HCEC 1CT (cell line): ENCODE results near the gene SDS.

Experiments used
- DNase-seq: peaks from one replicate; pipeline ENCODE4 v3.0.0-alpha.2; 2017

Gene SDS, protein sequence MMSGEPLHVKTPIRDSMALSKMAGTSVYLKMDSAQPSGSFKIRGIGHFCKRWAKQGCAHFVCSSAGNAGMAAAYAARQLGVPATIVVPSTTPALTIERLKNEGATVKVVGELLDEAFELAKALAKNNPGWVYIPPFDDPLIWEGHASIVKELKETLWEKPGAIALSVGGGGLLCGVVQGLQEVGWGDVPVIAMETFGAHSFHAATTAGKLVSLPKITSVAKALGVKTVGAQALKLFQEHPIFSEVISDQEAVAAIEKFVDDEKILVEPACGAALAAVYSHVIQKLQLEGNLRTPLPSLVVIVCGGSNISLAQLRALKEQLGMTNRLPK

DNA sequence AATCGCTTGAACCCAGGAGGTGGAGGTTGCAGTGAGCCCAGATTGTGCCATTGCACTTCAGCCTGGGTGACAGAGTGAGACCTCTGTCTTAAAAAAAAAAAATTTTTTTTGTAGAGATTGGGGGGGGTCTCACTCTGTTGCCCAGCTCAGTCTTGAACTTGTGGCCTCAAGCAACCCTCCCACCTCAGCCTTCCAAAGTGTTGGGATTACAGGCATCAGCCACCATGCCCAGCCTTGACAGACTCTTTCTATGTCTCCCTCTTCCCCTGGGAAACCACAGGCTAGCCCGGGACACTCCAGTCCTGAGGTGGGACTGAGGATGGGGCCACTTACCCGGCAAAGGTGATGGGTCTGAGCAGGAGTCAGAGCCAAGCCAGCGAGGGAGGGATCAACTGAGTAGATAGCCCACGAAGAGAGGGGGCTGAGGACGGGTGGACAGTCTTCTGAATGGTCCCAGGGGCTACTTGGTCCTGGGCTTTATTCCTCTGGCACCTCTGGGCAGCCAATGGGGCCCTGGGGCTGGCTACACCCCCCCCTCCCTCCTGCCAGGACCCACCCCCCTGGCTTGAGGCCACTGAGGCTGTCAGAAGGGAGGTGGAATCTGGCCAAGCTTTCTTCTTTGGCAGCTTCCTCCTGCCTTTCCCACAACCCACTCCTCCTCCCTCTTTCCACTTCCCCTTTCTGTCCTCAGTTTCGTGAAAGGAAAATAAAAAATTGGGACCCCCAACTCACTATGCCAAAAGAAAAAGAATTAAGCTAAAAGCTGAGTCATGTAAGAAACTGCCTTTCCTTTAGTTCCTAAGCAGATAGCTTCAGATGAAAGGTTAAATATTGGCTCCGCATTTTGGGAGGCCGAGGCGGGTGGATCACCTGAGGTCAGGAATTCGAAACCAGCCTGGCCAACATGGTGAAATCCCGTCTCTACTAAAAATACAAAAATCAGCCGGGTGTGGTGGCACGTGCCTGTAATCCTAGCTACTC is at the start of gene SDS:
TSS of gene SDS (minus strand) at position 453 of the 981 bp plus-strand sequence. CDS start 4,179 bp downstream, outside the sequence.
- DNase-seq = no peak

DNA sequence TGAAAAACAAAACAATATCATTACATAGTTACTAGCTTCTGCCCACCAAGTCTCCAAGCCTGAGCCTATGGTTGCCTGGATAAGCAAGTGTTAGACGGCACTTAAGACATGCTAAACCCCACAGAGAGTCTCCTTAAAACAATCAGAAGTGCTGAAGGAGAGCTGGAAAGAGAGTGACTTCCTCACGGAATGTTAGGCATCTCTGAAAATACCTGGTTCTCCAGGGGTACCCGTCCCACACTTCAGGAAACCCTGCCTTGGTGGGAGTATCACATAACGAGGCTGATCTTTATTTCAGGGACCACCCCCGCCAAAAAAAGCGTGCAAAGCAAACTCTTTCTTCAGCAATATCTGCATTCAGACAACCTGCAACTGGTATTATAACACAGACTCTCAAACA is 49.6 kb upstream of the SDS start:
- no peak for DNase-seq

DNA sequence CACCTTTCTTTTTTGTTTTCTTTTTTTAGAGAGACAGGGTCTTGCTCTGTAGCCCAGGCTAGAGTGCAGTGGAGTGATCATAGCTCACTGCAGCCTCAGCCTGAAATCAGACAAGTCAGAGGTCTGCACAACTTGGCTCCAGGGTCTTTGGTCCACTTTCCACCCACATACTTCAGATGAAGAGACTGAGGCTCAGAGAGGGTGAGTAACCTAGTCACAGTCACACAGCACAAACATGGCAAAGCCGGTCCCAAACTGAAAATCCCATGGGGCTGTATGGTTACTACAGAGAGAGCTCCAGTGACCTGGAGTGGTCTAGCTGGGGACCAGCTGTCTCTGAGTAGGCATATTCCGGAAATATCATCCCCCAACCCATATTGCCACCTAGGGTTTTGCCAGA is 48.8 kb upstream of the SDS start:
- DNase-seq = no peak

DNA sequence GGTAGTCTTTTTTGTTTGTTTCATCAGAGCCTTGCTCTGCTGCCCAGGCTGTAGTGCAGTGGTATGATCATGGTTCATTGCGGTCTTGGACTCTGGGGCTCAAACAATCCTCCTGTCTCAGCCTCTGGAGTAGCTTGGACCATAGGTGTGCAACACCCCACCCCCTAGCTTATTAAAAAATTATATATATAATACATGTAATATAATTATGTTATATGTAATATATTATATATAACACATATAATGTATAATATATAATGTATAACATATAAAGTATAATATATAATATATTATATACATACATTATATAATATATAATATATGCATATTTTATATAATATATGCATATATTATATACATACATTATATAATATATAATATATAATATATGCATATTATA is 46.2 kb upstream of the SDS start:
- no peak for DNase-seq

DNA sequence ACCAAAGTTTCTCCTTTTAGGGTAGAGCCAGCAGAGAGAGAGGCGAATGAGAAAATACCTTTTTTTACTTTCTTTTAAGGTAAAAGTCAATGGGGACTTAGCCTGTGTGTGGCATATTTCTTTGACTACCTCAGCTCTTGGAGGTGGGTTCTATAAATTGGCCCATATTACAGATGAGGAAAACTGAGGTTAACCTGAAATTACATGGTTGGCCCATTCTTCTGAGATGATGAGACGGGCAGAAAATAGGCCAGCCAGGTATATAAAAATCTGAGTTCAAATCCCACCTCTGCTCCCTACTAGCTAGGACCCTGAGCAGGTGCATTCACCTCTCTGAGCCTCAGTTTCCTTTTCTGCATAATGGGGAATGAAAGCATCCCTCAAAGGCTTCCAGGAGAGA is 45.6 kb upstream of the SDS start:
- no peak for DNase-seq

DNA sequence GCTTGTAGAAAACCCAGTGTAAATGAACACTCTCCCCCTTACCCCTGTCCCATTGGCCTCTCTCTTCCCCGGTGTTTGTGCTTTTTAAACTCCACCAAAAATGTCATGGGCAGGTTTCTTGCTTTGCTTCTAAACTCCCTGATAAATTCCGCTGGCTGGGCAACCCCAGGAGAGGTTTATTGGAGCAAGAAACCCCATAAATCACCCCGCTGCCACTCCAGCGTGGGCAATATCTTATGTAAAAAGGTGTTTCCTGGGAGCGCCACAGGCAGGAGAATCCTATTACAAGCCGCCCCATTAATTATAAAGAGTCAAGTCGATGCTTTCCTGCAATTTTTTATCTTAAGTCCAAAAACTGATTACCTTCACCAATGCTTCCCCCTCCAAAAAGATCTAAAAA is 45.2 kb upstream of the SDS start:
- no peak for DNase-seq

DNA sequence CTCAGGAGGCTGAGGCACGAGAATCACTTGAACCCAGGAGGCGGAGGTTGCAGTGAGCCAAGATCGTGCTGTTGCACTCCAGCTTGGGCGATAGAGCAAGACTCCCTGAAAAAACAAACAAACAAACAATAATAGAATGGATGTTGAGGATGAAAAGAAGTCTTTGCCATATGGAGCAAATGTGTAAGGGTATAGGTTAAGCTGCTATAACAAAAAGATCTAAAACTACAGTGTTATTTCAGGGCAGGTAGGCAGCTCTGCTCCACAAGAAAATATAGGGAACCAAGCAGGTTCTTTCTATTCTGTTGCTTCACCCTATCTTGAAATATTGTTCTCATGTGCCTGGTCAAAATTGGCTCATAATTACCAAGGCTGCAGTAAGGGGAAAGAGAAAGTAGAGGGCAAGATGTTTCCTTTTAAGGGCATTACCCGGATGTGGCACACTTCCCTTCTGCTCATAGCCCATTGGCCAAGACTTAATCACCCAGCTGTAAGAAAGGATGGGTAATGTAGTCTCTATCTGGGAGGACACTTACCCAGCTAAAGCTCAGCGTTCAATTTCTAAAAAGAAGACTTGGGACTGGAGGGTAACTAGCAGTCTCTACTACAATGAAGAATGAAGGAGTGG is 42.0 kb upstream of the SDS start:
- no peak for DNase-seq

DNA sequence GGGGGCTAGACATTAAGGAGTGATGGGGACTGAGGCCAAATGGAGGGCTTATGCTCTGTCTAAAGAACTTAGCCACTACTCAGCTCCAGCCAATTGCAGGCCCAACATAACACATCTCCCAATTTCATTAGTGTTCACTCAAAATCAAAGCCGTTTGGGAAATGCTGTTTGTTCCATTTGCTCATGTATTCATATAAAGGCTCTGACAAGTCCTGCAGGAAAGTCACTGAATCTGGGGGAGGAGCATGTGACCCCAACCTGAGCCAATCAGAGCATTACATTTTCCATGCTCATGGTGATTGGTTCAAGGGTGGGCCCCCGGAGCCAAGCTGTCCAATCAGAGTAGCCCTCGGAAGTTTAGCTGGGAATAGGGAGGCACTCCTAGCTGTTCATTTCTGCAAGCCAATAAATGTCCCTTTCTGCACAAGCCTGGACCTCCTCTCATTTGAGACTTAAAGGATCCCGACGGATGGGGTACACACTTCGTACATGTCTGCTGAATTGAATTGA is 39.4 kb upstream of the SDS start:
- DNase-seq = no peak

DNA sequence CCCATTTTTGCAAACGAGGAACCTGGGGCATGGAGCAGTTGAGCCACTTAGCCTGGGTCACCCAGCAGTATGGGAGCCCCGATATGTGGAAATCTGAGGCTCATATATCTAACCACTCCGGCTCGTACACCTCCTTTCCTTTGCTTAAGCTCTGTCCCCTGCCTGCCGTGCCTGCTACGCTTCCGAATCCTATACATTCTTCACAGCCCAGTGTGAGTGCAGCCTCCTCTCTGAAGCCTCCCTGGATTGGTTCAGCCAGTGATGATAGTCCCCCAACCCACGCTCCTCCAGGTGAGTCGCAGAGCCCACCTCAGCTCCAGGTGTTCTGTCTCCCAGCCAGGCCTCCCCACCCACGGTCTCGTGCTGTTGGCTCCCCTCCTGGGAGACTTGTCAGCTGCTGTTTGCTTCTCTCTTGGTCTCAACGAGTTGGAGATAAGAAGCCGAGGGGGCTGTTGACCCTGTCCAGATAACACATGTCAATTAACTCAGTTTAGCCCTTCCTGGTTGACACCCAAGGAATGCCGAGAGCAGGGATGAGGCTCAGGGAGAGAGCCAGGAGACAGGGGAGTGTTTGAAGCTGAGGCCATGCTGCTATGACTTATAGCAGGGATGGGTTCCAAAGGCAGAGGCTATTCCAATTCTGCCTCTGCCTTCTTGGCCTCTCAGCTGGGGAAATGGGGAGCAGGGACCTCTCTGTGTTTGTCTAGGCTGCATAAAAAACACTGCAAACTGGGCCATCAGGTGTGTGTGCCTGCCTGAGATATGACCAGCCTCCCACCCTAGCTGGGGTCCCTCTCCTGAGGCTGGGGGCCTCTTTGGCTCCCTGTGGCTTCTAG is 37.5 kb upstream of the SDS start:
- no peak for DNase-seq

DNA sequence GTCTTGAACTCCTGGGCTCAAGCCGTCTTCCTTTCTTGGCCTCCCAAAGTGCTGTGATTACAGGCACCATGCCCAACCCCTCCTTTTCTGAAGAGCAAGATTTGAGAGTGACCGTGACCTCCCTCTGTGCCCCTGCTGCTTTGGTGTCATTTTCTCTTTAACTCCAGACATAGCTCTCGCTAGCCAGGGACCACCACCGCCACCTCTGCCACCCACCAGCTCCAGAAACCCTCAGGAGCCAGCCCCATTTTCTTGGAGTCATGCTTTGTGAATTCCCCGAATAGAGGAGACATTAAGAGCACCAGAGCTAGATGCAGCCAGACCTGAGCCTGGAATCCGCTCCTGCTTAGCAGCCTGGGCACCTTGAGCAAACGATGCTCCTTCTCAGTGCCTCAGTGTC is 36.6 kb upstream of the SDS start:
- DNase-seq = no peak

DNA sequence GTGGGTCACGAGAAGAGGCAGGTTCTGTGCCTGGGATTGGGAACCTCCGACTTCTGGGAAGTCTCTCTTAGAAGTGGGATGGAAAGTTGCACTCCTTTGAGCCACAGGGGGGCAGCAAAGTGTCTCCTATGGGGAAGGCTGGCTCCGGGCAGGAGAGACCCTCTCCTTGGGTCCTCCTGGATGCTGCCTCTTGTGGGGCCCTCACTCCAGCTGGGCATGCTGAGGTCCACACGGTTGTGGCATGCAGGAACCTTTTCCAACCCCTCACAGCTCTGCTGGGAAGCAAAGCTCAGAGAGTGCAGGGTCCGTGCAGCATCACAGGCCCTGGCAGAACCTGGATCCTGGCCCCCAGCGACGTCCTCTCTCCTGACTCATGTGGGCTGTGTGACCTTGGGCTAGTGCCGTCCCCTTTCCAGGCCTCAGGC is 35.9 kb upstream of the SDS start:
- peak; percentile 22 for DNase-seq

DNA sequence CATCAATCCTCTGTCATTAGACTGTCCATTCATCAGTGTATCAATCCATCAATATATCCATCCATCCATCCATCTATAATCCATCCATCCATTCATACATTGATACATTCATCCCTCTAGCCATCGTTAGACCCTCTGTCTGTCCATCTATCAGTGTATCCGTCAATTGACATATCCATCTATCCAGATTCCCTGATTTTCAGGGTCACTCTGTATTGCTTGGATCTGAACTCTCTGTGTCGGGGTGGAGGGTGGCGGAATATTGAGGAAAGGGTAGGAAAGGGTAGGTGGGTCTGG is 35.6 kb upstream of the SDS start:
- no peak for DNase-seq

DNA sequence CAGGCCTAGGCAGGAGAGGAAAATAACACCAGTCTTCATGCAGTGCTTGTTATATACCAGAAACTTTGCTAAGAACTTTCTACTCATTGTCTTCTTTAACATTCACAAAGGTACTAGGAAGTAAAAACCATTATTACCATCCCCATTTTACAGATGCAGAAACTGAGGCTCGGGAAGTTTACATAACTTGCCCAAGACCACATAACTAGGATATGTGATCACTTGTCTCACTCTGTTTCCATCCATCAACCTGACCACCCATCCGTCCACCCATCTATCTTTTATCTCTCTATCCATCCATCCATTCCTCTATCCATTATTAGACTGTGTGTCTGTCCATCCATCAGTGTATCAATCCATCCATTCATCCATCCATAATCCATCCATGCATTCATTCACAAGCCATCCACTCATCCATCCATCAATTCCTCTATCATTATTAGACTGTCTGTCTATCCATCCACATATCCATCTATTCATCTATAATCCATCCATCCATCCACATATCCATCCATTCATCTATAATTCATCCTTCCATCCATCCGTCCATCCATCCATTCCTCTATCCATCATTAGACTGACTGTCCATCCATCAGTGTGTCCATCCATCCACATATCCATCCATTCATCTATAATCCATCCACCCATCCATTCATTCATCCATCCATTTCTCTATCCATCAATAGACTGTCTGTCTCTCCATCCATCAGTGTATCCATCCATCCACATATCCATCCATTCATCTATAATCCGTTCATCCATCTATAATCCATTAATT is 35.0 kb upstream of the SDS start:
- no peak for DNase-seq

DNA sequence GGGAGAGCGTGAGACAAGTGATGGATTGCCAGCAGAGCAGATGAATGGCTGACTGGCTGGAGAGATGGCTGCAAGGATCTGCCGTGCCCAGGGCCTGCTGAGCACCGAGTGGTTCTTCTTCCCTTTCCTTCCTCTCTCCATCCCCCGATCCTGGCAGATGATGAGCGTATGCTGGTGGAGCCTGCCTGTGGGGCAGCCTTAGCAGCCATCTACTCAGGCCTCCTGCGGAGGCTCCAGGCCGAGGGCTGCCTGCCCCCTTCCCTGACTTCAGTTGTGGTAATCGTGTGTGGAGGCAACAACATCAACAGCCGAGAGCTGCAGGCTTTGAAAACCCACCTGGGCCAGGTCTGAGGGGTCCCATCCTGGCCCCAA is 34.0 kb upstream of the SDS start:
- no peak for DNase-seq

DNA sequence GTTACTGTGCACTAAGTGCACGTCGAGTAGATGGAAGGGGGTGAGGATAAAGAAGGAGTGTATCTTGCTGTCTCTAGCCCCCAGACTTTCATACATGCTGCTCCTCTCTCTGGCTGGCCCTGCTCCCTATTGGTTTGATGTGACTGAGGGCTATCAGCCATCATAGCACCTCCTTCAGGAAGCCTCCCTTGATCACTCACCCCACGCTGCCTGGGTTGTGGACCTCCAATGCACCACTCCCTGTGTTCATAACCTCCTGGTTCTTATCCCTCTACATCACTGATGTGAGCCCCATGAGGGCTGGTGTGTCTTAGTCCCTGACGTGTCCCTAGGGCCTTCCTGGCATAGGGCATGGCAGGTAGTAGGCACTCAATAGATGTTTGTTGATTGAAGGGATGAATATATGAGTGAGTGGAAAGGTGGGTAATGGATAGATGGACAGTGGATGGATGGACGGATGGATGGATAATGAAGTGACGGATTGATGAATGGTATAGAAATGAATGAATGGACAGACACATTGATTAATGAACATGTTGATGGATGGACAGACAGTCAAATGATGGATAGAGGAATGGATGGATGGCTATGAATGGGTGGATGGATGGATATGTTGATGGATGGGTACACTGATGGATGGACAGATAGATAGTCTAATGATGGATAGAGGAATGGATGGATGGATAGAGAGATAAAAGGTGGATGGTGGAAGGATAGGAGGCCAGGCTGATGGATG is 33.5 kb upstream of the SDS start:
- no peak for DNase-seq

DNA sequence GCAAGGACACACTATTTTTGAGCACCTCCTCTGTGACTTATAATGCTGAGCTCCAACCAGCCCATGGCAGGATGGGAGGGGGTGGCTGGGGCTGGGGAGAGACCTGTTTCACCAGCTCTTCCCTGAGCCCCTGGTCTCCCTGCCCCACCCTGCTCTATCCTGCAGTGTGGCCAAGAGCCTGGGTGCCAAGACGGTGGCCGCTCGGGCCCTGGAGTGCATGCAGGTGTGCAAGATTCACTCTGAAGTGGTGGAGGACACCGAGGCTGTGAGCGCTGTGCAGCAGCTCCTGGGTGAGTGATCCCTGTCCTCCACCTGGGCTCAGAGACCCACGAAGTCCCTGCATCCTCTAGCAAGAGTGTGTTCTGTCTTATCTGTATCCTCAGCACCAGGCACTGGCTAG is 32.9 kb upstream of the SDS start:
- DNase-seq = no peak

DNA sequence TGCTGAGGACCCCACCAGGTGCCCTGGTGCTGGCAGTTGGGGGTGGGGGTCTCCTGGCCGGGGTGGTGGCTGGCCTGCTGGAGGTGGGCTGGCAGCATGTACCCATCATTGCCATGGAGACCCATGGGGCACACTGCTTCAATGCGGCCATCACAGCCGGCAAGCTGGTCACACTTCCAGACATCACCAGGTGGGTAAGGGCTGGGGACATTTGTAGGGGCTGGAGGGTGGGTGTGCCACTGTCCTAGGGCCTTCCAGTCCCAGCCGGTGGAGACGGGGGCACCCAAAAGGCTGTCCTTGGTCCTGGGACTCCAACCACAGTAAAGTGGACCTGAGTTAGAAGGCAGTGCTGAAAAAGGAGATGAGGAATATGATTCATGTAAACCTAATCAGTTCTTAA is 31.7 kb upstream of the SDS start:
- no peak for DNase-seq

DNA sequence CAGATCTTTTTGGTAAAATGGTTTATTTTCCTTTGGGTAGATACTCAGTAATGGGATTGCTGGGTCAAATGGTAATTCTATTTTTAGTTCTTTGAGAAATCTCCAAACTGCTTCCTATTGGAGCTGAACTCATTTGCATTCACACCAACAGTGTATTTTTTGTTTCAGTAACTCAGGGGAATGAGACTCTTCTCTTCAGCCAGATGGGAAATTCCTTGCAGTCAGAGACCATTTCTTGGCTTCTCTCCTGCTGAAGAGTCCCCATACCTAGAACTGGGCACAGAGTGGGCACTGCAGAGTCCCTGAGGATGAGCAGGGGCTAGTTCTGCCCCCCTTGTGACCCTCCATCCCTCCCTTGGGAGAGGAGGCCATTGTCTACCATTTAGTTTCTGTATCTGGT is 29.3 kb upstream of the SDS start:
- DNase-seq = no peak

DNA sequence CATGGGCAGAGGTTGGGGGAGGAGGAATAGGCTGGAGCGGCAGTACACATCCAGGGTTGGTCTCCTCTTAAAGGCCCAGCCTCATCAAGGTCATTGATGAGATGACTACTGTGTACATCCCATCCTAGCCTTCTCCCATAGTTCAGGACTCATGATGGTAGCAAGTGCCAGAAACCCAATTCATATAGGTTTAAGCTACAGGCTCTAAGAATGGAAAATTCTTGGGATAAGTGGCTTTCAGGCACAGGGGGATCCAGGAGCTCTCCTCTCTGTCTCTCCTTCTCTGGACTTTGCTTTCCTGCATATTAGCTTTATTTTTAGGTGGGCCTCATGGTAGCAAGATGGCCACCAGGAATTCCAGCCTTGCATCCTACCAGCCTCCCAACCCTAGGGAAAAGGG is 24.8 kb upstream of the SDS start:
- no peak for DNase-seq

DNA sequence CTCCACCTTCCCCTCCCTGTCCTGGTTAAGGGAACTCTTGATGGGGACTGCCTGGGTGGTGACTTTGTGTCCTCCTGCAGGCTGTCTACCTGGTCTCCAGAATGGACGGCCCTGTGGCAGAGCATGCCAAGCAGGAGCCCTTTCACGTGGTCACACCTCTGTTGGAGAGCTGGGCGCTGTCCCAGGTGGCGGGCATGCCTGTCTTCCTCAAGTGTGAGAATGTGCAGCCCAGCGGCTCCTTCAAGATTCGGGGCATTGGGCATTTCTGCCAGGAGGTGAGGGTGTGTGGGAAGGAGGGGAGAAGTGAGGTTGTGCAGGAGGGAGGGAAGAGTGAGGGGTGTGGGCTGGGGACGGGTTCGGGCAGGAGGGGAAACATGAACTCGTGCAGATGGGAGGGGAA is 24.2 kb upstream of the SDS start:
- no peak for DNase-seq

DNA sequence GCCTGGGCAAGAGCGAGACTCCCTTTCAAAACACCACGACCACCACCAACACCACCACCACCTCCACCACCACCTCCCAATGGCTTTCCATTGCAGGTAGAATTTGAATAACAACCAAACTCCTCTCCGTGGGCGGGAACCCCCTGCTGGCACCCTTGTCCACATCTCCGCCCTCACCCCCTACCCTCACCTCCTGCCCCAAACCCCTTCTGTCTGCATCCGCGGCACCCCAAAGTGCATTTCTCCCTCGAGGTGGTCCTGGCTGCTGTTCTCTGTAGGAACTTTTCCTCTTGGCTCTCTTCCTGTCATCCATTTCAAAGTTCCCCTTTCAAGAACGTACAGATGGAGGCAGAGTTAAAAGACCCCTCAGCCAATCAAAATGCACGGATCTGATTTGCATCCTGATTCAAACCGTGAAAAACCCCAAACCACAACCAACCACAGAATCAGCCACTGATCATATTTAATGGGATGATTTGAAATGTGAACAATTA is 22.3 kb upstream of the SDS start:
- DNase-seq = no peak
